ENCODE data around the gene SESTD1. TPM values are rescaled to one million over a fixed set of nuclear protein-coding genes. Genes with fewer than 3 reads are reported as not detected.

Gene SESTD1
- total and polyA plus RNA-seq, 2 of the 8 experiments (the other 6 are each of a cell fraction or from before 2014, with no cell fraction given) = 5.2 to 49.6 TPM

DNA sequence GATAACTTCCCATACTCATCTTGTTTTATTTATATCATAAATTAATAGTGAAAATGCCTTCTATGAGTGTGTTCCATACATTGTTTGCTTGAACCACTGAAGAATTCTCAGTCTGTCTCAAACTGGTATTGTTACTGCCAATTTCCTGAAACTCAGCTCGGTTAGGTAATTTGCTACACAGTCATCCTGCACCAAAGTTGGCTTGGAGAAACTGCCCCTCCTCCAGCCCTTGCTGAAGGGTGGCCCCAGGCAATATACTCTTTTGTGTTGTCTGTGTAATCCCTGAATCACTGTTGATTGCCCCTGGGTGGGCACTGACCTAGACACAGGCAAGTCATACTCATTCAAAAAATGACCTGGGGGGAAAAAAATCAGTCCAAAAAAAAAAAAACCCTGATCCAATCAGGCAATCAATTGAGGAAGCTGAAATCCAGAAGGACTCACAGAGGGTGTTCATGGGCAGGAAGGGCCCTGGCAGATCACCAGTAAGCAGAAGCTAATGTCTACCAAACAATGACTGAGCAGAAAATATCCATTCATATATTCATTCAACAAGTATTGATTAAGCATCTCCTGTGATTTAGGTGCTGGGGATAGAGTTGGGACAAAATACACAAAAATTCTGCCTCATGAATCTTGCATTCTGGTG lies 3.8 kb upstream of the SESTD1 start:
- H3K4ac ChIP-seq (replicated peaks; ENCODE audit: insufficient read length, low read depth, low read length) = no peak overlapping the region
- no peak overlapping the region for H3K4me3 ChIP-seq (ENCODE audit: extremely low read depth in 1 of 4, insufficient read depth in 2 of 4, low read depth in 3 of 4, low read length in 4 of 4)
- no peaks in the 10 kb centered on the region; a peak in 2 of 7 replicates for H3K4me1 ChIP-seq (replicated peaks in 1 of 4; ENCODE audit: control insufficient read depth in 3 of 4, insufficient read depth in 4 of 4, low read length in 3 of 4)
- no peak overlapping the region; the same call in 1 of the 2 replicates for H3K27ac ChIP-seq (ENCODE audit: low read depth, low read length)
- no peak overlapping the region for H2BK120ac ChIP-seq (replicated peaks; ENCODE audit: low read depth, low read length)
- H3K36me3 ChIP-seq (ENCODE audit: control insufficient read depth in 2 of 4, insufficient read depth in 4 of 4, low read length in 3 of 4) = no peaks in the 10 kb centered on the region
- TF ChIP-seq EGR1 (IDR thresholded peaks at IDR 0.05; ENCODE audit: borderline replicate concordance, low read depth, low read length) (no peak), SIX5 (IDR thresholded peaks at IDR 0.05; ENCODE audit: low read depth, low read length) (no peak), SRF (IDR thresholded peaks at IDR 0.05; ENCODE audit: low read depth, low read length) (no peak), RNF2 (IDR thresholded peaks at IDR 0.05; ENCODE audit: borderline replicate concordance, low read depth, low read length, missing control alignments, poor library complexity, severe bottlenecking) (no peak), FOSL1 (IDR thresholded peaks at IDR 0.05; ENCODE audit: insufficient read depth, low read depth, low read length) (no peak), TAF1 (IDR thresholded peaks at IDR 0.05; ENCODE audit: low read depth, low read length) (no peak), SP1 (IDR thresholded peaks at IDR 0.05; ENCODE audit: low read depth, low read length) (no peak), POLR2A (IDR thresholded peaks at IDR 0.05; ENCODE audit: control extremely low read depth in 1 of 2, low read depth in 2 of 2, low read length in 2 of 2) (no peak), KDM4A (IDR thresholded peaks at IDR 0.05; ENCODE audit: low read depth, low read length, severe bottlenecking) (no peak)
- WGBS, 2 experiments (ENCODE audit: extremely low coverage in 1 of 2, insufficient coverage in 1 of 2, insufficient read length in 1 of 2, insufficient replicate concordance in 2 of 2, low coverage in 1 of 2, low lambda C conversion rate in 2 of 2, missing lambda C conversion rate in 1 of 2) = 73% methylated on average over 1 of the region's 1 CpG; no CpG with 5 or more reads in 1 of the 2 experiments
- DNase-seq (ENCODE audit: low read depth in 1 of 2, low spot score in 2 of 2) = no peak
- no peak overlapping the region for H2AK5ac ChIP-seq (ENCODE audit: low read depth, low read length)
- H3K14ac ChIP-seq (ENCODE audit: insufficient read length) = no peak overlapping the region
- no peak overlapping the region for H3K9ac ChIP-seq (replicated peaks in 1 of 4; ENCODE audit: extremely low read depth in 1 of 4, low read depth in 3 of 4, low read length in 3 of 4)
- CTCF ChIA-PET (ENCODE audit: partially characterized antibody) = no interaction called here
- H3K79me1 ChIP-seq (ENCODE audit: low read depth, low read length) = no peaks in the 10 kb centered on the region
- H4K8ac ChIP-seq (ENCODE audit: extremely low read depth, insufficient read depth, low read length) = no peak overlapping the region
- no peak overlapping the region for H4K91ac ChIP-seq (replicated peaks; ENCODE audit: insufficient read length, low read length)
- H3K27me3 ChIP-seq (replicated peaks in 1 of 4; ENCODE audit: control insufficient read depth in 3 of 4, extremely low read depth in 1 of 4, insufficient read depth in 3 of 4, low read length in 3 of 4) = peaks cover 0 to 3% (median 0%) of the 10 kb centered on the region in 4 experiments; a peak in 1 of 7 replicates
- no peak overlapping the region for H3K56ac ChIP-seq (replicated peaks; ENCODE audit: insufficient read length, low read depth, low read length)
- H2BK12ac ChIP-seq (ENCODE audit: low read depth, low read length) = no peak overlapping the region
- H3K18ac ChIP-seq (ENCODE audit: extremely low read depth, low read length) = 0 out of 2 replicates have a peak overlapping the region, but pooled peaks have one; percentile 6
- H2BK20ac ChIP-seq (ENCODE audit: low read length) = no peak overlapping the region
- H3K79me2 ChIP-seq (ENCODE audit: control insufficient read depth in 1 of 2, insufficient read depth in 2 of 2, low read length in 2 of 2) = no peaks in the 10 kb centered on the region
- H4K20me1 ChIP-seq (replicated peaks in 1 of 2; ENCODE audit: control insufficient read depth in 1 of 2, insufficient read depth in 2 of 2, low read length in 2 of 2) = no peaks in the 10 kb centered on the region
- no peak overlapping the region for H2BK5ac ChIP-seq (ENCODE audit: low read depth, low read length)
- no peak overlapping the region for H3K4me2 ChIP-seq (ENCODE audit: insufficient read depth in 1 of 2, low read depth in 2 of 2, low read length in 2 of 2)
- H3K23me2 ChIP-seq (ENCODE audit: low read depth, low read length) = peaks cover 6% of the 10 kb centered on the region; the same call in 1 of the 2 replicates
- no peak overlapping the region for H2AFZ ChIP-seq (ENCODE audit: low read length)
- FAIRE-seq = no peak
- H3K9me3 ChIP-seq (ENCODE audit: insufficient read depth in 2 of 2, low read depth in 1 of 2, low read length in 1 of 2) = no peaks in the 10 kb centered on the region
- H4K5ac ChIP-seq (ENCODE audit: insufficient read length, low read depth, low read length) = no peak overlapping the region
- H3K23ac ChIP-seq (ENCODE audit: insufficient read length) = no peak overlapping the region
- POLR2A ChIA-PET (ENCODE audit: partially characterized antibody) = interaction anchor here (1.1 kb wide), 1 partner anchor 118 kb away, joined by 3 read pairs; no protein-coding TSS in a partner anchor
- H2BK15ac ChIP-seq (ENCODE audit: low read length) = no peak overlapping the region
